Cardiac muscle cell (in vitro differentiated cells and primary cell): Measurements from ENCODE around the gene CDKL2. TPM values are rescaled to one million over a fixed set of nuclear protein-coding genes. Genes with fewer than 3 reads are reported as not detected.

Experiments
- DNase-seq, 2 donors: peaks; one replicate each; pipeline versions ENCODE4 v3.0.0 to v3.0.0-alpha.2; 2010 to 2017; ENCODE audit warnings: low read depth in 1 of 2, low spot score in 1 of 2
- H3K27ac ChIP-seq: fragments of 200-600 bp; sonication (generic); 2 replicates; pipeline ENCODE4 v1.5.1; 2016
- H3K27me3 ChIP-seq: fragments of 200-600 bp; sonication (generic); 2 replicates; pipeline ENCODE4 v1.6.0; 2016; ENCODE audit warnings: control low read depth
- H3K36me3 ChIP-seq: fragments of 200-600 bp; sonication (generic); 2 replicates; pipeline ENCODE4 v1.5.1; 2016; ENCODE audit warnings: control low read depth
- H3K4me1 ChIP-seq: fragments of 200-600 bp; sonication (generic); 2 replicates; pipeline ENCODE4 v1.8.1; 2017; ENCODE audit warnings: low read depth, mild to moderate bottlenecking, mixed run types
- H3K4me3 ChIP-seq: fragments of 200-600 bp; sonication (generic); 2 replicates; pipeline ENCODE4 v1.5.1; 2016; ENCODE audit warnings: mild to moderate bottlenecking
- H3K9me3 ChIP-seq: fragments of 200-600 bp; sonication (generic); 2 replicates; pipeline ENCODE4 v1.5.1; 2017; ENCODE audit warnings: low read depth, mild to moderate bottlenecking, control low read depth
- polyA plus RNA-seq: library from polyadenylated mRNA; unstranded; fragments of >200 nt; fragmentation: Nextera tagmentation; extraction: Ambion mirVana; gene quantifications from 2 replicates; pipeline ENCODE4 v1.2.1, GENCODE V29; 2016
- total RNA-seq: library from RNA; depleted of rRNA; stranded (reverse); fragments of >200 nt; gene quantifications from 2 replicates; pipeline ENCODE4 v1.2.3, GENCODE V29; 2016
- TF ChIP-seq, protein P1 (sequence below): IDR thresholded peaks from 2 replicates; pipeline ENCODE4 v1.5.1; 2012; ENCODE audit warnings: low read depth, mild to moderate bottlenecking, low read length

CDKL2 gene
- total and polyA plus RNA-seq, 2 experiments from 2014 or later: 2.5 to 4.4 TPM

DNA sequence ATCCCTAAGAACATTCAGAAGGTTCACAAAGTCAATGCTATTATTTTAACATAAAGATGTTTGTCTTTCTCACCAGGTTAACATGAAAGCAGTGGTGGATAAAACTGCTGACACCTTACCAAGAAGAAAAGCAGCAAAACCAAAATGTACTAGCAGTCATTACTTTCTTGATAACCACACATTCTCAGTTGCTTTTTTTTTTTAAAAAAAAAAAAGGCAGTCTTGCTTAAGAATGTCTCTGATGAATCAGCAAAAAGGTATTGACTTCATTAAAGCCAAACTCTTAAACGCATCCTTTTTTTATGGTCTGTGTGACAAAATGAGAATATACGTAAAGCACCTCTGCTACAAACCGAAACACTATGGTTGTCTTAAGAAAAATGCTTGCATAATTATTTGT is 31.9 kb downstream of the CDKL2 start:
- TF ChIP-seq, protein P1, sequence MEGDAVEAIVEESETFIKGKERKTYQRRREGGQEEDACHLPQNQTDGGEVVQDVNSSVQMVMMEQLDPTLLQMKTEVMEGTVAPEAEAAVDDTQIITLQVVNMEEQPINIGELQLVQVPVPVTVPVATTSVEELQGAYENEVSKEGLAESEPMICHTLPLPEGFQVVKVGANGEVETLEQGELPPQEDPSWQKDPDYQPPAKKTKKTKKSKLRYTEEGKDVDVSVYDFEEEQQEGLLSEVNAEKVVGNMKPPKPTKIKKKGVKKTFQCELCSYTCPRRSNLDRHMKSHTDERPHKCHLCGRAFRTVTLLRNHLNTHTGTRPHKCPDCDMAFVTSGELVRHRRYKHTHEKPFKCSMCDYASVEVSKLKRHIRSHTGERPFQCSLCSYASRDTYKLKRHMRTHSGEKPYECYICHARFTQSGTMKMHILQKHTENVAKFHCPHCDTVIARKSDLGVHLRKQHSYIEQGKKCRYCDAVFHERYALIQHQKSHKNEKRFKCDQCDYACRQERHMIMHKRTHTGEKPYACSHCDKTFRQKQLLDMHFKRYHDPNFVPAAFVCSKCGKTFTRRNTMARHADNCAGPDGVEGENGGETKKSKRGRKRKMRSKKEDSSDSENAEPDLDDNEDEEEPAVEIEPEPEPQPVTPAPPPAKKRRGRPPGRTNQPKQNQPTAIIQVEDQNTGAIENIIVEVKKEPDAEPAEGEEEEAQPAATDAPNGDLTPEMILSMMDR: no peak
- H3K4me1 ChIP-seq: no peaks in the 10 kb centered on the region
- peak in 1 of 2 donors; percentile 58 for DNase-seq
- no peak overlapping the region for H3K27ac ChIP-seq
- no peaks in the 10 kb centered on the region for H3K36me3 ChIP-seq
- no peaks in the 10 kb centered on the region for H3K9me3 ChIP-seq
- H3K4me3 ChIP-seq: no peak overlapping the region
- H3K27me3 ChIP-seq: no peaks in the 10 kb centered on the region

DNA sequence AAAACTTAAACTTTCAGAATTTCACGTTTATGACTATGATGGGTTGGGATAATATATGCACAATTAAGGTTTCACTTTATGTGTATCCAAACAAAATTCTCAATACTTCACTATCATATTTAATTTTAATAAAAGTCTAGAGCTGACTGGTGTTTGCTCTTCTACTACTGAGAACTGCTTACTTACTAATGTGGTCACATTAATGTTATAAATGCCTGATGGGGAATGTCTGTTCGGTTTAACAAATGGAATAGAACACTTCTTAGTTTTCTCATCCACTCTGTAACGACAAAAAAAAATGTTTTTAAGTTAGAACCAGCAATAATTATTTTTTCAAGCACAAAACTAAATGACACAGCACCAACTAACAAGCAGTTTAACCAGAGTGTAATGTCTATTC is 34.3 kb downstream of the CDKL2 start:
- Histone ChIP-seq H3K4me1 (no peaks in the 10 kb centered on the region), H3K36me3 (no peaks in the 10 kb centered on the region), H3K27ac (no peak overlapping the region), H3K4me3 (no peak overlapping the region), H3K27me3 (no peaks in the 10 kb centered on the region), H3K9me3 (no peaks in the 10 kb centered on the region)
- no peak for DNase-seq
- TF ChIP-seq, protein P1: no peak

DNA sequence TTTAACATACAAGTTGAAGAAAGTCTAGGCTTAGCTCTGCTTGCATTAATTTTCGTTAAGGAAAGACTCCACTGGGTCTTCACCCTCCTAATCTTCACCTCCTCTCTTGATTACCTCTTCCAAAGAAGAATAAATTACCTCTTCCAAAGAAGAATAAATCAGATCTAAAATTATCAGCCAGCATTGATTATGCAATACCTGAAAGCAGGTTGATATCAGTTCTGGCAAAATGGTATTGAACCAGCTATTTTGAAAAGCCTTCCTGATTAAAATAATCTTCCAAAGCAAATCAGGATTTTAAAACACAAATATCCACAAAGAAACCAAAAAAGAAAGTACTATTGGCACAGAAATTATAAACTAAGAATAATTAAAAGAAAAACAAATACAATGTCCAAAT is 36.9 kb downstream of the CDKL2 start:
- Histone ChIP-seq H3K9me3 (no peaks in the 10 kb centered on the region), H3K4me3 (no peak overlapping the region), H3K27me3 (no peaks in the 10 kb centered on the region), H3K4me1 (no peaks in the 10 kb centered on the region), H3K27ac (no peak overlapping the region), H3K36me3 (no peaks in the 10 kb centered on the region)
- TF ChIP-seq, protein P1: no peak
- DNase-seq: no peak

DNA sequence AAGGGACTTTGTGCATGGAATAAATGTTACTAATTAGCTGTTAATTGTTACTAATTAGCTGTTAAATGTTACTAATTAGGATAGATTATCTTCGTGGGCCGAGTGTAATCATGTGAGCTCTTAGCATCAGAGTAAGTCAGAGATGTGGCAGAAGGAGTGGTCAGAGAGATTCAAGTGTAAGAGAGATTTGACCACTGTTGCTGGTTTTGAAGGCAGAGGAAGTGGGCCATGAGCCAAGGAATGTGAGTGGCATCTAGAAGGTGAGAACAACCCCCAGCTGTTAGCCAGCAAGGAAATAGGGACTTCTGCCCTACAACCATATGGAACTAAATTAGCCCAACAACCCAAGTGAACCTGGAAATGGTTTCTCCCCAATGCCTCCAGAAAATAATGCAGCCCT is 46.3 kb downstream of the CDKL2 start:
- no peaks in the 10 kb centered on the region for H3K4me1 ChIP-seq
- TF ChIP-seq, protein P1: no peak
- no peaks in the 10 kb centered on the region for H3K36me3 ChIP-seq
- H3K9me3 ChIP-seq: no peaks in the 10 kb centered on the region
- no peak overlapping the region for H3K4me3 ChIP-seq
- DNase-seq: peak in 1 of 2 donors; percentile 41
- H3K27me3 ChIP-seq: no peaks in the 10 kb centered on the region
- H3K27ac ChIP-seq: no peak overlapping the region

DNA sequence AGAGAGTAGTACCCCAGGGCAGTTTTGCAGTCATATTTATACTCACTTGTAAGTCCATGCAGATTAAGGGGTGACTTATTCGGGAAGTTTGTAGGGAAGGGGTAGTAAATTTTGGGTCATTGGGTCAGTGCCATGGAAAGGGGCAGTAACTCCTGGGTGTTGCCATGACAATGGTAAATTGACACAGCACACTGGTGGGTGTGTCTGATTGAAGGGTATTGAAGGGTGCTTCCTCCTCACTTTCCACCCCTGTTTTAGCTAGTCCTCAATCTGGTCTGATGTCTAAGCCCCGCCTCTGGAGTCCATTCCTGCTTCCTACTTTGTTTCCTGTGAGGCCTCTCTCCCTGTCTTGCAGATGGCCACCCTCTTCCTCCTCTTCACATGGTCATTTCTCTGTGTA is 62.6 kb downstream of the CDKL2 start:
- no peaks in the 10 kb centered on the region for H3K9me3 ChIP-seq

More for the DNA sequence above, 62.6 kb downstream of the CDKL2 start:
- no peak overlapping the region for H3K4me3 ChIP-seq
- no peak for DNase-seq
- H3K27me3 ChIP-seq: peaks cover 11% of the 10 kb centered on the region
- TF ChIP-seq, protein P1: no peak
- H3K36me3 ChIP-seq: no peaks in the 10 kb centered on the region
- H3K4me1 ChIP-seq: no peaks in the 10 kb centered on the region
- no peak overlapping the region for H3K27ac ChIP-seq
